NT2/D1 (cell line): ENCODE data around the gene C15orf39.

Source experiments
- SUZ12 ChIP-seq: IDR thresholded peaks from 2 replicates; pipeline ENCODE4 v1.6.1; 2011; ENCODE audit not compliant: insufficient read length, insufficient read depth; ENCODE audit errors: extremely low read depth
- YY1 ChIP-seq: IDR thresholded peaks from 2 replicates; pipeline ENCODE4 v1.6.1; 2011; ENCODE audit not compliant: insufficient read length, insufficient read depth
- ZNF274 ChIP-seq: IDR thresholded peaks from 2 replicates; pipeline ENCODE4 v1.6.1; 2011; ENCODE audit warnings: mild to moderate bottlenecking, low read depth, low read length

DNA sequence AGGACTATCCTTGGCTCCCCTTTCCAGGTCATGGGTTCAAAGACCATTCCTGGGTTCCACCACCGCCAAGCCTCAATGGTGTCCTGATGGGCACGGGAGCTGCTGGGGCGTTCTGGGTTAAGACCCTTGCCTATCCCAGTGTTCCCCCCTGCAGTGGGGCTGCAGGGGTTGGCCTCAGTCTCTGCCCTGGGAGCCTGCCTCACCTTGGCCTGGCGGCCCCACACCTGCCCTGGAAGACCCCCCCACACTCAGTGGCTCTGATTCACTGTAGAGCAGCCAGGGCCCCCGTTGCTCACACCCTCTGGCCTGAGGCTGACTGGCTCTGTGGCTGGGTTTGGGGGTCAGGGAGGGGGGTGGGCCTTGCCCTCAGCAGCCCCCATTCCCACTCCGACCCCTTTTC, 22.0 kb downstream of the C15orf39 start:
- TF ChIP-seq YY1, result no peak
- TF ChIP-seq SUZ12, result no peak
- no peak for TF ChIP-seq ZNF274
